SK-N-SH (cell line): ENCODE measurements around the gene PRKRIP1.

Source experiments
- ELF1 ChIP-seq: IDR thresholded peaks from 2 replicates; pipeline ENCODE4 v1.4.0; 2012
- FOSL2 ChIP-seq: IDR thresholded peaks from 2 replicates; pipeline ENCODE4 v1.4.0; 2012; ENCODE audit warnings: low read depth, mild to moderate bottlenecking, moderate library complexity, borderline replicate concordance
- JUND ChIP-seq: IDR thresholded peaks from 2 replicates; pipeline ENCODE4 v1.4.0; 2012
- NFIC ChIP-seq: IDR thresholded peaks from 2 replicates; pipeline ENCODE4 v1.4.0; 2012; ENCODE audit warnings: borderline replicate concordance
- RCOR1 ChIP-seq: fragments of 150-350 bp; IDR thresholded peaks from 2 replicates; pipeline ENCODE4 v1.6.1; 2017; ENCODE audit warnings: antibody characterized with exemption, low read length
- SIN3A ChIP-seq: IDR thresholded peaks from 2 replicates; pipeline ENCODE4 v1.6.1; 2012; ENCODE audit warnings: low read depth, mild to moderate bottlenecking, low read length, moderate library complexity, borderline replicate concordance
- YY1 ChIP-seq: IDR thresholded peaks from 2 replicates; pipeline ENCODE4 v1.4.0; 2012; ENCODE audit warnings: low read depth, mild to moderate bottlenecking
- TF ChIP-seq, protein P1 (sequence below): fragments of 200-600 bp; sonication (generic); IDR thresholded peaks from 2 replicates; pipeline ENCODE4 v1.6.1; 2017; ENCODE audit warnings: antibody characterized with exemption, mild to moderate bottlenecking, moderate library complexity

DNA sequence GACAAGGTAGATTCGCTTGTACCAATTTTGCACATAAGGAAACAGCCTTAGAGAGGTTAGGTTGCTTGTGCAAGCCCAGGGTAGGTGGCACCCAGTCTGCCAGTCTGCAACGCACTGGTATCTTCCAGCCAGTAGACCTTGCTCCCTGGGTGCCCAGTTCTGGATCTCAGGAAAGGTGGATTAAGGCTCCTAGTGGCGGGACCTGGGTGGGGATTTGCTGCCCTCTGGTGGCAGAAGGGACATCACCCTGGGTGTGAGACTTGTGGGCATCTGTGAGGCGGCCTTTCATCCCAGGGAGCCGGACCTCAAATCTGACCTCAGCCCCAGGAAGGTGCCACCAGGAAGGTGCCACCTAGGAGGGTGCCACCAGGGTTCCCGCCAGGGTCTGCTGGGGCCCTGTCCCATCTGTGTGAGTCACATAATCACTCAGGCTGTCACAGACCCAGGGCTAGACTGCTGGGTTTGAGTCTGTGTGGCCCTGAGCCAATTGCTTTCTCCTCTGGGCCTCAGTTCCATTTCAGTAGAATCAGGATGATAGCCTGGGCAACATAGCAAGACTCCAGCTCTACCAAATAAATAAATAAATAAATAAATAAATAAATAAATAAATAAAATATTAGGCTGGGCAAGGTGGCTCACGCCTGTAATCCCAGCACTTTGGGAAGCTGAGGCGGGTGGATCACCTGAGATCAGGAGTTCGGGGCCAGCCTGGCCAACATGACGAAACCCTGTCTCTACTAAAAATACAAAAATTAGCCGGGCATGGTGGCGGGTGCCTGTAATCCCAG lies 5.3 kb upstream of the PRKRIP1 start:
- TF ChIP-seq NFIC (no peak), FOSL2 (no peak), RCOR1 (no peak), SIN3A (no peak), ELF1 (no peak), YY1 (no peak), JUND (no peak)
- TF ChIP-seq, protein P1, sequence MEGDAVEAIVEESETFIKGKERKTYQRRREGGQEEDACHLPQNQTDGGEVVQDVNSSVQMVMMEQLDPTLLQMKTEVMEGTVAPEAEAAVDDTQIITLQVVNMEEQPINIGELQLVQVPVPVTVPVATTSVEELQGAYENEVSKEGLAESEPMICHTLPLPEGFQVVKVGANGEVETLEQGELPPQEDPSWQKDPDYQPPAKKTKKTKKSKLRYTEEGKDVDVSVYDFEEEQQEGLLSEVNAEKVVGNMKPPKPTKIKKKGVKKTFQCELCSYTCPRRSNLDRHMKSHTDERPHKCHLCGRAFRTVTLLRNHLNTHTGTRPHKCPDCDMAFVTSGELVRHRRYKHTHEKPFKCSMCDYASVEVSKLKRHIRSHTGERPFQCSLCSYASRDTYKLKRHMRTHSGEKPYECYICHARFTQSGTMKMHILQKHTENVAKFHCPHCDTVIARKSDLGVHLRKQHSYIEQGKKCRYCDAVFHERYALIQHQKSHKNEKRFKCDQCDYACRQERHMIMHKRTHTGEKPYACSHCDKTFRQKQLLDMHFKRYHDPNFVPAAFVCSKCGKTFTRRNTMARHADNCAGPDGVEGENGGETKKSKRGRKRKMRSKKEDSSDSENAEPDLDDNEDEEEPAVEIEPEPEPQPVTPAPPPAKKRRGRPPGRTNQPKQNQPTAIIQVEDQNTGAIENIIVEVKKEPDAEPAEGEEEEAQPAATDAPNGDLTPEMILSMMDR: peak; percentile 99
